Measurements from ENCODE around the gene POLE2.
"Not testable (repeated sequence)": the region's sequence is repeated elsewhere in the genome, so short reads cannot be mapped to it uniquely, and the experiment has no call there.

The POLE2 gene

GRCh38 chr14:49659526-49660455, 28.2 kb downstream of the POLE2 start:
- no peak overlapping the region for H3K27ac ChIP-seq
- no peak overlapping the region for H3K4me3 ChIP-seq (ENCODE audit: low read depth, low read length)
- H3K9ac ChIP-seq: no peak overlapping the region
- no peak overlapping the region for H2AFZ ChIP-seq
- no peaks in the 10 kb centered on the region for H3K27me3 ChIP-seq (ENCODE audit: control insufficient read depth, insufficient read depth, low read length)
- no peak for TF ChIP-seq CTCF (IDR thresholded peaks at IDR 0.05)
- no peak overlapping the region for H3K4me2 ChIP-seq (ENCODE audit: low read length)
- H3K36me3 ChIP-seq (ENCODE audit: control insufficient read depth, insufficient read depth, low read length): no peaks in the 10 kb centered on the region
- H3K9me3 ChIP-seq (ENCODE audit: control insufficient read depth, low read length): no peaks in the 10 kb centered on the region
- H3K4me1 ChIP-seq: no peaks in the 10 kb centered on the region
- H3K79me2 ChIP-seq: peaks cover 4% of the 10 kb centered on the region

DNA sequence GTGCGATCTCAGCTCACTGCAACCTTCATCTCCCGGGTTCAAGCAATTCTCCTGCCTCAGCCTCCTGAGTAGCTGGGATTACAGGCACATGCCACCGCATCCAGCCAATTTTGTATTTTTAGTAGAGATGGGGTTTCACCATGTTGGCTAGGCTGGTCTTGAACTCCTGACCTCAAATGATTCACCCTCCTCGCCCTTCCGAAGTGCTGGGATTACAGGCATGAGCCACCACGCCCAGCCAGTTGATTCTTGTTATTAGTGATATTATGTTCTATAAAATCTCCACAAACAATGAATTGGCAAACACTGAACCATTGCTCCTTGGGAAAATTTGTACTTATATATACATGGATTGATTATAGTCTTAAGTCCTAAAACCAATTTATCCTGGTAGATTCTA, 30.5 kb downstream of the POLE2 start:
- H2AFZ ChIP-seq; H3K4me1 ChIP-seq; H3K79me2 ChIP-seq; H3K36me3 ChIP-seq (ENCODE audit: control insufficient read depth, insufficient read depth, low read length); H3K27ac ChIP-seq; H3K27me3 ChIP-seq (ENCODE audit: control insufficient read depth, insufficient read depth, low read length); H3K4me3 ChIP-seq (ENCODE audit: low read depth, low read length); H3K4me2 ChIP-seq (ENCODE audit: low read length); H3K9ac ChIP-seq; H3K9me3 ChIP-seq (ENCODE audit: control insufficient read depth, low read length): not testable (repeated sequence)

- H3K36me3 ChIP-seq (ENCODE audit: control insufficient read depth, insufficient read depth, low read length): no peaks in the 10 kb centered on the region
- peaks cover 4% of the 10 kb centered on the region for H3K79me2 ChIP-seq
- no peak overlapping the region for H3K4me2 ChIP-seq (ENCODE audit: low read length)
- H2AFZ ChIP-seq: no peak overlapping the region
- no peak overlapping the region for H3K9ac ChIP-seq
- no peak overlapping the region for H3K4me3 ChIP-seq (ENCODE audit: low read depth, low read length)
- no peak overlapping the region for H3K27ac ChIP-seq
- H3K9me3 ChIP-seq (ENCODE audit: control insufficient read depth, low read length): no peaks in the 10 kb centered on the region
- H3K27me3 ChIP-seq (ENCODE audit: control insufficient read depth, insufficient read depth, low read length): no peaks in the 10 kb centered on the region
- H3K4me1 ChIP-seq: no peaks in the 10 kb centered on the region
- TF ChIP-seq CTCF (IDR thresholded peaks at IDR 0.05): no peak
Observed at GRCh38 chr14:49654511-49654910, 33.5 kb downstream of the POLE2 start.

DNA sequence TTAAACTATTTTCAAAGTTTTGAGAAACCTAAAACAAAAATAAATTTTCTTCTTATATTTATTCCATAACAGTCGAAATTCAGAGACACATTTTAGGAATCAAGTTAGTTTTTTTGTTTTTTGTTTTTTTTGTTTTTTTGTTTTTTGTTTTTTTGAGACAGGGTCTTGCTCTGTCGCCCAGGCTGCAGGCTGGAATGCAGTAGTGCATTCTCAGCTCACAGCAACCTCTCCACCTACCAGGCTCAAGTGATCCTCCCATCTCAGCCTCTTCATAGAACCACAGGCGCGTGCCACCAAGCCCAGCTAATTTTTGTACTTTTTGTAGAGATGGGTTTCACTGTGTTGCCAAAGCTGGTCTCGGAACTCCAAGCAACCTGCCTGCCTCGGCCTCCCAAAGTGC, 34.5 kb downstream of the POLE2 start:
- H3K9ac ChIP-seq: no peak overlapping the region
- no peaks in the 10 kb centered on the region for H3K4me1 ChIP-seq
- H3K36me3 ChIP-seq (ENCODE audit: control insufficient read depth, insufficient read depth, low read length): no peaks in the 10 kb centered on the region
- no peaks in the 10 kb centered on the region for H3K27me3 ChIP-seq (ENCODE audit: control insufficient read depth, insufficient read depth, low read length)
- no peak overlapping the region for H2AFZ ChIP-seq
- peaks cover 4% of the 10 kb centered on the region for H3K79me2 ChIP-seq
- no peaks in the 10 kb centered on the region for H3K9me3 ChIP-seq (ENCODE audit: control insufficient read depth, low read length)
- no peak for TF ChIP-seq CTCF (IDR thresholded peaks at IDR 0.05)
- H3K4me3 ChIP-seq (ENCODE audit: low read depth, low read length): no peak overlapping the region
- H3K27ac ChIP-seq: no peak overlapping the region
- no peak overlapping the region for H3K4me2 ChIP-seq (ENCODE audit: low read length)

- Histone ChIP-seq H3K27ac (no peak overlapping the region), H3K9ac (no peak overlapping the region)
Observed at GRCh38 chr14:49642163-49642562, 45.9 kb downstream of the POLE2 start.

More at GRCh38 chr14:49642163-49642562, 45.9 kb downstream of the POLE2 start:
- TF ChIP-seq CTCF (IDR thresholded peaks at IDR 0.05): no peak
- H3K79me2 ChIP-seq: peaks cover 14% of the 10 kb centered on the region
- no peaks in the 10 kb centered on the region for H3K9me3 ChIP-seq (ENCODE audit: control insufficient read depth, low read length)
- H3K4me1 ChIP-seq: peaks cover 3% of the 10 kb centered on the region
- H3K4me2 ChIP-seq (ENCODE audit: low read length): no peak overlapping the region
- H3K36me3 ChIP-seq (ENCODE audit: control insufficient read depth, insufficient read depth, low read length): no peaks in the 10 kb centered on the region
- no peak overlapping the region for H2AFZ ChIP-seq
- H3K4me3 ChIP-seq (ENCODE audit: low read depth, low read length): no peak overlapping the region
- H3K27me3 ChIP-seq (ENCODE audit: control insufficient read depth, insufficient read depth, low read length): no peaks in the 10 kb centered on the region
